ENCODE measurements around the gene SLC8A1. TPM values are rescaled to one million over a fixed set of nuclear protein-coding genes. Genes with fewer than 3 reads are reported as not detected.

The SLC8A1 gene
- total RNA-seq, 1 donor from 2014 or later: 9.6 TPM

DNA sequence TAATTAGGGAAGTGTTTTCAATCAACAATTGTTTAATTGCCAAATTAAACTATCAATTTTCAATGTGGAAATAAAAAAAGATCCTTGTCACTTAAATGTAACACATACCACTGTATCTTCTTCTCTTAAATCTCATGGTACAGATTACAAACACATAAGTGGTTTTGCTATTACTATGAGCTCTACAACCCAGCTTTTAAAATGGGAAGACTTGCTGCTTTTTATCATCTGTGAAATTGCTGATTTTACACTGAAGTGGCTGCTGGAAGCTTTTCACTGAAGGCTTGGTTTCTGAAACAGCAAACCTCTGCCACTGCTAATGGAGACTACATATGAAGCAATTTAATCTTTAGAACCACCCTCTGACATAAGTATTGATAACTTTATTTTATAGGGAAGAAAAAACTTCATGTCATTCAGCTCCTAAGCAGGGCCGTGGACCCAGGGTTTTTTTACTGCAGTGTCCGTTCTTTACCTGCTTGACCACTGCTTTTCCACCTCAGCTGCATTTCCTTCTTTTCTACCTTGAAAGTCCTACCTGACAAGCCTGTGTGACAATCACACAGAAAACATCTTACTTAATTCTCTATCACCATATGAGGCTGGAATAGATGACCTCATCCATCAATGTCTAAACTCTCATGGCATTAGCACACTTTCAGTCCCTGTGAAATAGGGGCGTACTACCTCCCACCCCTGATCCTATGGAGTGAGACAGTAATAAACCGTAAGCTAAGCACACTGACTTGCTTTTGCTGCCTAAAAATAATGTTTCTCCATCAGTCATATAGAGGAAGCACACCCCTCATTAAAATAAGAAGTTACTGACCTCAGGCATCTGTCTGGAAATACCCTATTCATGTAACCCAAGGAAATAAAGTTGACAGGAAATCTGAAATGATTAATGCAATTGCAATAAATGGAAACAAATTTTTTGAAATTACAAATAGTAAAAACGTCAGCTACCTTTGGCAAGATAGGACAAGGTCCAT lies 19.2 kb upstream of the SLC8A1 start:
- Histone ChIP-seq H3K27ac (no peak overlapping the region), H3K4me3 (no peak overlapping the region), H3K4me1 (peaks cover 14% of the 10 kb centered on the region), H2AFZ (replicated peaks) (no peak overlapping the region), H3K27me3 (no peaks in the 10 kb centered on the region), H3K9ac (no peak overlapping the region), H4K20me1 (ENCODE audit: low read depth) (no peaks in the 10 kb centered on the region), H3K36me3 (no peaks in the 10 kb centered on the region), H3K4me2 (no peak overlapping the region), H3K79me2 (ENCODE audit: low read depth) (no peaks in the 10 kb centered on the region), H3F3A (ENCODE audit: low read depth) (no peaks in the 10 kb centered on the region), H3K9me3 (ENCODE audit: low read depth) (no peaks in the 10 kb centered on the region)
- DNase-seq (ENCODE audit: low spot score): no peak
- Mint-ChIP-seq H3K27ac (no peak overlapping the region), H3K36me3 (no peaks in the 10 kb centered on the region), H3K4me1 (peaks cover 9% of the 10 kb centered on the region), H3K4me3 (no peak overlapping the region), H3K27me3 (ENCODE audit: insufficient read depth, low read depth) (peaks cover 3% of the 10 kb centered on the region), H3K9me3 (no peaks in the 10 kb centered on the region)
- no peak for TF ChIP-seq EZH2 (IDR thresholded peaks at IDR 0.05)
- TF ChIP-seq EZH2phosphoT487 (IDR thresholded peaks at IDR 0.05): no peak
- TF ChIP-seq, protein P1, sequence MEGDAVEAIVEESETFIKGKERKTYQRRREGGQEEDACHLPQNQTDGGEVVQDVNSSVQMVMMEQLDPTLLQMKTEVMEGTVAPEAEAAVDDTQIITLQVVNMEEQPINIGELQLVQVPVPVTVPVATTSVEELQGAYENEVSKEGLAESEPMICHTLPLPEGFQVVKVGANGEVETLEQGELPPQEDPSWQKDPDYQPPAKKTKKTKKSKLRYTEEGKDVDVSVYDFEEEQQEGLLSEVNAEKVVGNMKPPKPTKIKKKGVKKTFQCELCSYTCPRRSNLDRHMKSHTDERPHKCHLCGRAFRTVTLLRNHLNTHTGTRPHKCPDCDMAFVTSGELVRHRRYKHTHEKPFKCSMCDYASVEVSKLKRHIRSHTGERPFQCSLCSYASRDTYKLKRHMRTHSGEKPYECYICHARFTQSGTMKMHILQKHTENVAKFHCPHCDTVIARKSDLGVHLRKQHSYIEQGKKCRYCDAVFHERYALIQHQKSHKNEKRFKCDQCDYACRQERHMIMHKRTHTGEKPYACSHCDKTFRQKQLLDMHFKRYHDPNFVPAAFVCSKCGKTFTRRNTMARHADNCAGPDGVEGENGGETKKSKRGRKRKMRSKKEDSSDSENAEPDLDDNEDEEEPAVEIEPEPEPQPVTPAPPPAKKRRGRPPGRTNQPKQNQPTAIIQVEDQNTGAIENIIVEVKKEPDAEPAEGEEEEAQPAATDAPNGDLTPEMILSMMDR (IDR thresholded peaks at IDR 0.05): no peak

DNA sequence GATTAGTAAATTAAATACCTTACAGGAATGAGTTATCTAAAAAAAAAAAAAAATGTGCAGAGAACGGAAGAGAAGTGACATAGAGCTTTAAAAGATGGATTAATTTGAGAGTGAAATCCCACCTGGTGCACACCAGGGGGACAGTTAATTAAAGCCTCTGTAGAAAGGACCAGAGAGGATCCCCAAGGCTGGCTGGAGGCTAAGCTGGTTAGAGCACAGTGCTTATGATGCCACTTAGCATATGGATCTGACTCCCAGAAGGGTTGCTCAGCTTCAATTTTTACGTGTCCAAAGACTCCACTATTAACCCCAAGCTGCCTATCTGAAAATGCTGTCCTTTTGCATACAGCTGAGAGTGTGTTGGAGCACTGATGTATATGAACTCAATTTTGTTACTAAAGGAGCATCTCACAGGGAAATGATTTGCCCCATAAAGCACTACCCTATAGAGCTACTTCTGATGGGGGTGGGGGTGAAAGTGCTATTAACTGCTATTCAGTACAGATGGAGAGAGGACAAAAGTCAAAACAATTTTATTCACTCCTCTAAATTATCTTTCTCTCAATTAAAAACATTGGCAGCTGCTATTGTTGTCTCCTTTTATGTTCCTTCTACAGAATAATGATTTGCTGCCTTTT lies 15.2 kb upstream of the SLC8A1 start:
- Histone ChIP-seq H3K36me3 (no peaks in the 10 kb centered on the region), H3K9me3 (ENCODE audit: low read depth) (no peaks in the 10 kb centered on the region), H3K27me3 (no peaks in the 10 kb centered on the region), H3F3A (ENCODE audit: low read depth) (no peaks in the 10 kb centered on the region), H3K4me2 (peak overlapping the region; percentile 3), H4K20me1 (ENCODE audit: low read depth) (no peaks in the 10 kb centered on the region), H2AFZ (replicated peaks) (no peak overlapping the region), H3K4me1 (peaks cover 21% of the 10 kb centered on the region), H3K79me2 (ENCODE audit: low read depth) (no peaks in the 10 kb centered on the region), H3K9ac (no peak overlapping the region), H3K27ac (no peak overlapping the region), H3K4me3 (no peak overlapping the region)
- Mint-ChIP-seq H3K4me3 (no peak overlapping the region), H3K36me3 (no peaks in the 10 kb centered on the region), H3K27ac (no peak overlapping the region), H3K9me3 (no peaks in the 10 kb centered on the region), H3K27me3 (ENCODE audit: insufficient read depth, low read depth) (peaks cover 3% of the 10 kb centered on the region), H3K4me1 (peaks cover 15% of the 10 kb centered on the region)
- TF ChIP-seq, protein P1 (IDR thresholded peaks at IDR 0.05): no peak
- no peak for TF ChIP-seq EZH2phosphoT487 (IDR thresholded peaks at IDR 0.05)
- no peak for TF ChIP-seq EZH2 (IDR thresholded peaks at IDR 0.05)
- peak; percentile 16 for DNase-seq (ENCODE audit: low spot score)

DNA sequence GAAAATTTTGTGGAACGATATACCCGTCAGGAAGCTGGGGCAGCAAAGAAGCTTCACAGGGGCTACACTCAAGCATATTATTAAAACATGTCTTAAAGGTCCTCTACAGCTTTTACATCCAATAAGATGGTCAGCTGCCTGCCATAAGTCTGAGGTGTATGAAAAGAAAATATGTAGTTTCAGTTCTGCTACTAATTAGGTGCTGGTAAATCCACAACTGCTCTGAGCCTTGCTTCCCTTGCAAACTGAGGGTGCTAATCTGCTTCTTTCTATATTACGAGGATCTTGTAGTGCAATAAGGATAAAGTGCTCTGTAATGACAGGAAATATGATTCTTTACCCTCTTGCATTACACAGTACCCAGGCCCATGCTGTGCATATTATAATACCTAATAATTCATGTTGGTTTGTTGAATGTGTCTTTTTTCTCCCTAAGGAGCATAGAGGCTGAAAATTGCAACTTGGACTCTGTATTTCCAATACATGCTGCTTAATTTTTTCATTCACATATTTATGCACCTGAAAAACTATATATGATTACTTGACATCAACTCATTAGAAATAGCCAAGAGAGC lies 14.5 kb upstream of the SLC8A1 start:
- Histone ChIP-seq H3K4me1 (peaks cover 21% of the 10 kb centered on the region), H3K4me3 (no peak overlapping the region), H2AFZ (replicated peaks) (no peak overlapping the region), H3K4me2 (no peak overlapping the region), H3K79me2 (ENCODE audit: low read depth) (no peaks in the 10 kb centered on the region), H3K9ac (no peak overlapping the region), H3K9me3 (ENCODE audit: low read depth) (no peaks in the 10 kb centered on the region), H3K36me3 (no peaks in the 10 kb centered on the region), H4K20me1 (ENCODE audit: low read depth) (no peaks in the 10 kb centered on the region), H3K27me3 (no peaks in the 10 kb centered on the region), H3F3A (ENCODE audit: low read depth) (no peaks in the 10 kb centered on the region), H3K27ac (no peak overlapping the region)
- H3K4me1 Mint-ChIP-seq: peaks cover 17% of the 10 kb centered on the region
- TF ChIP-seq, protein P1 (IDR thresholded peaks at IDR 0.05): no peak
- TF ChIP-seq EZH2 (IDR thresholded peaks at IDR 0.05) (no peak), EZH2phosphoT487 (IDR thresholded peaks at IDR 0.05) (no peak)
- H3K36me3 Mint-ChIP-seq: no peaks in the 10 kb centered on the region
- no peaks in the 10 kb centered on the region for H3K9me3 Mint-ChIP-seq
- H3K27me3 Mint-ChIP-seq (ENCODE audit: insufficient read depth, low read depth): peaks cover 3% of the 10 kb centered on the region
- no peak overlapping the region for H3K27ac Mint-ChIP-seq
- DNase-seq (ENCODE audit: low spot score): no peak
- no peak overlapping the region for H3K4me3 Mint-ChIP-seq

Data from neural progenitor cell (in vitro differentiated cells).